H1 (cell line): ENCODE results near the gene SLC43A1. TPM values are rescaled to one million over a fixed set of nuclear protein-coding genes. Genes with fewer than 3 reads are reported as not detected.

Experiments
- CTCF ChIA-PET: fragments of 300-600 bp; sonication (Branson Sonifier 250); formaldehyde crosslinking; loops from one replicate; lab custom pipeline; 2021; ENCODE audit not compliant: partially characterized antibody; lab: Charles Lee
- POLR2A ChIA-PET: fragments of 300-600 bp; sonication (Branson Sonifier 250); formaldehyde crosslinking; loops from one replicate; lab custom pipeline; 2021; ENCODE audit warnings: inconsistent platforms; ENCODE audit not compliant: partially characterized antibody; lab: Charles Lee
- DNase-seq, 2 experiments: peaks; one replicate each; pipeline versions ENCODE4 v3.0.0 to v3.0.0-alpha.2; 2010 to 2022; ENCODE audit warnings: low spot score in 2 of 2, low read depth in 1 of 2, mixed read lengths in 1 of 2
- FAIRE-seq: peaks from 2 replicates; lab custom pipeline; 2011; peaks lifted over from hg19 to GRCh38; lab: Jason Lieb, UNC
- H2AFZ ChIP-seq: 2 replicates; pipeline ENCODE4 v1.8.1; 2012; ENCODE audit warnings: low read length, inconsistent platforms
- H2AK5ac ChIP-seq: 2 replicates; pipeline ENCODE4 v1.6.1; 2013; ENCODE audit warnings: low read depth, low read length
- H2BK120ac ChIP-seq: replicated peaks from 2 replicates; pipeline ENCODE3; 2013; ENCODE audit warnings: low read depth, low read length, inconsistent platforms
- H2BK12ac ChIP-seq: 2 replicates; pipeline ENCODE4 v1.6.1; 2013; ENCODE audit warnings: low read depth, low read length
- H2BK15ac ChIP-seq: 2 replicates; pipeline ENCODE4 v1.6.1; 2013; ENCODE audit warnings: low read length
- H2BK20ac ChIP-seq: 2 replicates; pipeline ENCODE4 v1.6.1; 2013; ENCODE audit warnings: low read length
- H2BK5ac ChIP-seq: 2 replicates; pipeline ENCODE4 v1.6.1; 2013; ENCODE audit warnings: low read depth, low read length
- H3K14ac ChIP-seq: 2 replicates; pipeline ENCODE4 v1.6.1; 2013; ENCODE audit warnings: inconsistent platforms; ENCODE audit not compliant: insufficient read length
- H3K18ac ChIP-seq: 2 replicates; pipeline ENCODE4 v1.6.1; 2013; ENCODE audit warnings: low read length; ENCODE audit errors: extremely low read depth
- H3K23ac ChIP-seq: 2 replicates; pipeline ENCODE4 v1.6.1; 2013; ENCODE audit warnings: inconsistent platforms; ENCODE audit not compliant: insufficient read length
- H3K23me2 ChIP-seq: 2 replicates; pipeline ENCODE4 v1.6.1; 2013; ENCODE audit warnings: low read depth, low read length
- H3K27ac ChIP-seq: 2 replicates; pipeline ENCODE4 v1.6.1; 2011; ENCODE audit warnings: low read depth, low read length, inconsistent platforms
- H3K27me3 ChIP-seq, 4 experiments: replicated peaks in 1 of 4; 1 replicate in 1 of 4; 2 replicates in 3 of 4; pipeline versions ENCODE4 v1.6.1 to v1.8.1; 2011 to 2013; ENCODE audit warnings: low read length in 3 of 4, mild to moderate bottlenecking in 3 of 4, inconsistent platforms in 2 of 4, mixed read lengths in 2 of 4, moderate library complexity in 1 of 4; ENCODE audit not compliant: control insufficient read depth in 3 of 4, insufficient read depth in 3 of 4; ENCODE audit errors: extremely low read depth in 1 of 4
- H3K36me3 ChIP-seq, 4 experiments: 2 replicates each; pipeline versions ENCODE4 v1.6.1 to v1.8.1; 2011 to 2013; ENCODE audit warnings: mild to moderate bottlenecking in 4 of 4, low read length in 3 of 4, moderate library complexity in 2 of 4, control low read depth in 1 of 4, inconsistent platforms in 1 of 4; ENCODE audit not compliant: insufficient read depth in 4 of 4, control insufficient read depth in 2 of 4
- H3K4ac ChIP-seq: replicated peaks from 2 replicates; pipeline ENCODE3; 2013; ENCODE audit warnings: low read length, low read depth, mixed read lengths, inconsistent platforms; ENCODE audit not compliant: insufficient read length
- H3K4me1 ChIP-seq, 4 experiments: replicated peaks in 1 of 4; 1 replicate in 1 of 4; 2 replicates in 3 of 4; pipeline versions ENCODE4 v1.6.1 to v1.8.1; 2011 to 2013; ENCODE audit warnings: low read length in 3 of 4, inconsistent platforms in 2 of 4, mixed read lengths in 1 of 4; ENCODE audit not compliant: insufficient read depth in 4 of 4, control insufficient read depth in 3 of 4
- H3K4me2 ChIP-seq, 2 experiments: 2 replicates each; pipeline versions ENCODE4 v1.6.1 to v1.8.1; 2011 to 2013; ENCODE audit warnings: low read depth in 2 of 2, low read length in 2 of 2, control low read depth in 1 of 2, inconsistent platforms in 1 of 2, mild to moderate bottlenecking in 1 of 2; ENCODE audit not compliant: insufficient read depth in 1 of 2
- H3K4me3 ChIP-seq, 4 experiments: fragments of 200-600, 300-600 bp in 1 of 4; sonication (generic), shearing (Covaris generic), sonication (Bioruptor Twin) in 1 of 4; 2 replicates each; pipeline versions ENCODE4 v1.5.1 to v1.8.1; 2011 to 2016; ENCODE audit warnings: low read length in 4 of 4, low read depth in 3 of 4, control low read depth in 2 of 4, inconsistent platforms in 2 of 4, mild to moderate bottlenecking in 2 of 4, mixed read lengths in 1 of 4, moderate library complexity in 1 of 4; ENCODE audit not compliant: insufficient read depth in 2 of 4; ENCODE audit errors: extremely low read depth in 1 of 4
- H3K56ac ChIP-seq: replicated peaks from 2 replicates; pipeline ENCODE3; 2013; ENCODE audit warnings: low read depth, mild to moderate bottlenecking, mixed read lengths, low read length, inconsistent platforms; ENCODE audit not compliant: insufficient read length
- H3K79me1 ChIP-seq: 2 replicates; pipeline ENCODE4 v1.6.1; 2013; ENCODE audit warnings: low read depth, low read length, control low read depth
- H3K79me2 ChIP-seq, 2 experiments: 2 replicates each; pipeline versions ENCODE4 v1.6.1 to v1.8.1; 2012 to 2013; ENCODE audit warnings: low read length in 2 of 2, mild to moderate bottlenecking in 2 of 2, inconsistent platforms in 1 of 2; ENCODE audit not compliant: insufficient read depth in 2 of 2, control insufficient read depth in 1 of 2
- H3K9ac ChIP-seq, 4 experiments: replicated peaks in 1 of 4; 1 replicate in 1 of 4; 2 replicates in 3 of 4; pipeline versions ENCODE4 v1.6.1 to v1.8.1; 2011 to 2013; ENCODE audit warnings: low read depth in 3 of 4, low read length in 3 of 4, control low read depth in 2 of 4, mild to moderate bottlenecking in 2 of 4, moderate library complexity in 2 of 4, inconsistent platforms in 1 of 4; ENCODE audit errors: extremely low read depth in 1 of 4
- H3K9me3 ChIP-seq, 2 experiments: 2 replicates each; pipeline versions ENCODE4 v1.6.1 to v1.8.1; 2012 to 2013; ENCODE audit warnings: mild to moderate bottlenecking in 2 of 2, moderate library complexity in 2 of 2, control low read depth in 1 of 2, inconsistent platforms in 1 of 2, low read depth in 1 of 2, low read length in 1 of 2, mixed read lengths in 1 of 2; ENCODE audit not compliant: insufficient read depth in 2 of 2
- H4K20me1 ChIP-seq, 2 experiments: replicated peaks in 1 of 2; 2 replicates each; pipeline versions ENCODE3 to v1.8.1; 2011 to 2013; ENCODE audit warnings: inconsistent platforms in 2 of 2, low read length in 2 of 2, mild to moderate bottlenecking in 1 of 2; ENCODE audit not compliant: insufficient read depth in 2 of 2, control insufficient read depth in 1 of 2
- H4K5ac ChIP-seq: 2 replicates; pipeline ENCODE4 v1.6.1; 2013; ENCODE audit warnings: low read length, low read depth, mixed read lengths, inconsistent platforms; ENCODE audit not compliant: insufficient read length
- H4K8ac ChIP-seq: 2 replicates; pipeline ENCODE4 v1.8.0; 2013; ENCODE audit warnings: mild to moderate bottlenecking, moderate library complexity, low read length, inconsistent platforms; ENCODE audit not compliant: insufficient read depth; ENCODE audit errors: extremely low read depth
- H4K91ac ChIP-seq: replicated peaks from 2 replicates; pipeline ENCODE3; 2013; ENCODE audit warnings: low read length, mixed read lengths, inconsistent platforms; ENCODE audit not compliant: insufficient read length
- CEBPB ChIP-seq: IDR thresholded peaks from 2 replicates; pipeline ENCODE4 v1.6.1; 2012; ENCODE audit warnings: low read depth, low read length
- HDAC2 ChIP-seq, 2 experiments: fragments of 300-600 bp in 1 of 2; sonication (generic) in 1 of 2; IDR thresholded peaks; 2 replicates each; pipeline ENCODE4 v1.6.1; 2011 to 2012; ENCODE audit warnings: low read depth in 2 of 2, low read length in 2 of 2, mild to moderate bottlenecking in 2 of 2, moderate library complexity in 2 of 2, borderline replicate concordance in 1 of 2, inconsistent platforms in 1 of 2
- POLR2A ChIP-seq, 2 experiments: IDR thresholded peaks; 1 replicate in 1 of 2; 2 replicates in 1 of 2; pipeline ENCODE4 v1.6.1; 2011; ENCODE audit warnings: low read depth in 2 of 2, low read length in 2 of 2, mild to moderate bottlenecking in 2 of 2; ENCODE audit errors: control extremely low read depth in 1 of 2
- RAD21 ChIP-seq, 2 experiments: IDR thresholded peaks in 1 of 2; conservative IDR thresholded peaks in 1 of 2; 2 replicates each; pipeline ENCODE4 v1.6.1; 2011; ENCODE audit warnings: low read depth in 2 of 2, low read length in 2 of 2, improper control_type of control experiment in 1 of 2, inconsistent platforms in 1 of 2, mild to moderate bottlenecking in 1 of 2, moderate library complexity in 1 of 2
- SUZ12 ChIP-seq: fragments of 200-600 bp; sonication (generic); IDR thresholded peaks from 2 replicates; pipeline ENCODE4 v1.6.1; 2012; ENCODE audit warnings: mild to moderate bottlenecking, inconsistent platforms, low read length, moderate library complexity, mixed read lengths
- WGBS, 2 experiments: shearing (Covaris generic) in 1 of 2; methylation state at CpG; one replicate each; pipeline versions ENCODE4 v1.1.6 to v1.1.7; 2013 to 2015; ENCODE audit warnings: low lambda C conversion rate in 2 of 2, mixed read lengths in 2 of 2, inconsistent platforms in 1 of 2, low coverage in 1 of 2, missing lambda C conversion rate in 1 of 2; ENCODE audit not compliant: insufficient replicate concordance in 2 of 2, insufficient coverage in 1 of 2, insufficient read length in 1 of 2; ENCODE audit errors: extremely low coverage in 1 of 2, missing lambda C conversion rate in 1 of 2; 5-methylcytosine and 5-hydroxymethylcytosine counted together
- polyA plus RNA-seq, 7 experiments: library from polyadenylated mRNA; depleted of rRNA in 3 of 7; stranded (reverse) in 5 of 7; unstranded in 2 of 7; fragments of >200 nt in 5 of 7; fragments of 200-250 nt in 2 of 7; gene quantifications; 1 replicate in 5 of 7; 2 replicates in 1 of 7; 4 replicates in 1 of 7; pipeline versions ENCODE4 v1.2.1 to v1.2.3, GENCODE V29; 2011 to 2013; ENCODE audit warnings: missing spikeins in 2 of 7, mixed read lengths in 2 of 7
- total RNA-seq: library from RNA; stranded (reverse); fragmentation: NEBNext Ultra II Directional; extraction: Animal tissue kit (Norgen Biotek cat#: 25700); gene quantifications from 2 replicates; pipeline ENCODE4 v1.2.1, GENCODE V29; 2021

The SLC43A1 gene
- total and polyA plus RNA-seq, 2 of the 8 experiments (the other 6 are each of a cell fraction or from before 2014, with no cell fraction given), result 34.5 to 58.0 TPM

- DNase-seq (no peak), FAIRE-seq (no peak)
- H3K79me1 ChIP-seq, result no peaks in the 10 kb centered on the region
- H2BK20ac ChIP-seq, result no peak overlapping the region
- H2BK12ac ChIP-seq, result 0 out of 2 replicates have a peak overlapping the region, but pooled peaks have one; percentile 13
- peaks cover 0 to 7% (median 5%) of the 10 kb centered on the region in 4 experiments; a peak in 4 of 7 replicates for H3K4me1 ChIP-seq
- H3K23me2 ChIP-seq, result no peaks in the 10 kb centered on the region
- H4K8ac ChIP-seq, result no peak overlapping the region; the same call in 1 of the 2 replicates
- H2AK5ac ChIP-seq, result no peak overlapping the region
- peaks cover 0 to 2% of the 10 kb centered on the region in 2 experiments for H4K20me1 ChIP-seq
- no peak overlapping the region for H4K5ac ChIP-seq
- ChIA-PET CTCF (interaction anchor here (0.9 to 33.7 kb wide), 17 partner anchors 10 to 174 kb away, joined by 3 to 1146 read pairs (median 13); partner anchors contain the start of genes RTN4RL2, SLC43A1, SMTNL1 and TIMM10), POLR2A (interaction anchor here (0.6 to 9.7 kb wide), 10 partner anchors 10 to 210 kb away, joined by 3 to 90 read pairs (median 6); partner anchors contain the start of genes SLC43A1 and YPEL4)
- no peaks in the 10 kb centered on the region for H3K9me3 ChIP-seq
- H3K4ac ChIP-seq, result no peak overlapping the region
- 88% methylated on average over 9 of the region's 9 CpGs; no CpG with 5 or more reads in 1 of the 2 experiments for WGBS, 2 experiments
- H3K79me2 ChIP-seq, result no peaks in the 10 kb centered on the region
- no peak overlapping the region for H3K56ac ChIP-seq
- H3K36me3 ChIP-seq, result peaks cover 0 to 3% (median 1%) of the 10 kb centered on the region in 4 experiments; a peak in 3 of 8 replicates
- no peak overlapping the region for H3K23ac ChIP-seq
- H3K14ac ChIP-seq, result no peak overlapping the region
- no peak overlapping the region for H3K9ac ChIP-seq
- H4K91ac ChIP-seq, result no peak overlapping the region
- H2AFZ ChIP-seq, result no peak overlapping the region
- 0 out of 2 replicates have a peak overlapping the region, but pooled peaks have one; percentile 20 for H3K27ac ChIP-seq
- no peak overlapping the region for H3K18ac ChIP-seq
- no peaks in the 10 kb centered on the region for H3K27me3 ChIP-seq
- no peak overlapping the region for H2BK120ac ChIP-seq
- H2BK15ac ChIP-seq, result no peak overlapping the region; the same call in 1 of the 2 replicates
- H3K4me3 ChIP-seq, result no peak overlapping the region
- H3K4me2 ChIP-seq, result no peak overlapping the region
- H2BK5ac ChIP-seq, result no peak overlapping the region
- TF ChIP-seq RAD21 (IDR thresholded peaks at IDR 0.05 in 1 of 2, conservative IDR thresholded peaks at IDR 0.05 in 1 of 2; ENCODE audit: low read depth in 2 of 2, low read length in 2 of 2) (no peak), SUZ12 (no peak), POLR2A (IDR thresholded peaks at IDR 0.05; ENCODE audit: control extremely low read depth in 1 of 2, low read depth in 2 of 2, low read length in 2 of 2) (no peak), HDAC2 (IDR thresholded peaks at IDR 0.05; ENCODE audit: borderline replicate concordance in 1 of 2, low read depth in 2 of 2, low read length in 2 of 2) (no peak), CEBPB (no peak)
Measured at GRCh38 chr11:57490456-57491248, 24.9 kb downstream of the SLC43A1 start.
